ENCODE measurements around the gene RPS6KC1. TPM values are rescaled to one million over a fixed set of nuclear protein-coding genes. Genes with fewer than 3 reads are reported as not detected.

RPS6KC1 gene
- total and polyA plus RNA-seq, 2 donors (not counting 3 experiments of a cell fraction or from before 2014, with no cell fraction given), result 5.1 to 18.6 TPM

GRCh38 chr1:213034713-213035112 is 16.3 kb upstream of the RPS6KC1 start:
- CTCF ChIA-PET, result no interaction called here
- Histone ChIP-seq H3K79me2 (ENCODE audit: control insufficient read depth, insufficient read depth, low read length) (no peaks in the 10 kb centered on the region), H4K20me1 (replicated peaks; ENCODE audit: control insufficient read depth, extremely low read depth, insufficient read depth, low read length) (no peaks in the 10 kb centered on the region), H3K4me2 (ENCODE audit: insufficient read depth, low read length) (no peak overlapping the region), H3K36me3 (ENCODE audit: control insufficient read depth in 2 of 2, extremely low read depth in 1 of 2, insufficient read depth in 2 of 2, low read length in 2 of 2) (no peaks in the 10 kb centered on the region), H3K4me1 (ENCODE audit: control insufficient read depth, extremely low read depth, insufficient read depth, low read length) (no peaks in the 10 kb centered on the region), H3K9me3 (replicated peaks; ENCODE audit: control insufficient read depth, insufficient read depth, low read length) (no peaks in the 10 kb centered on the region), H3K27ac (ENCODE audit: insufficient read depth, low read depth, low read length) (no peak overlapping the region), H3K4me3 (replicated peaks in 1 of 3; ENCODE audit: insufficient read depth in 1 of 3, low read depth in 1 of 3, low read length in 3 of 3) (no peak overlapping the region), H2AFZ (ENCODE audit: low read depth, low read length) (no peak overlapping the region), H3K9ac (replicated peaks; ENCODE audit: extremely low read depth, insufficient read depth, low read length) (no peak overlapping the region), H3K9me1 (replicated peaks; ENCODE audit: control insufficient read depth, extremely low read depth, insufficient read depth, low read length) (no peaks in the 10 kb centered on the region), H3K27me3 (ENCODE audit: control insufficient read depth in 2 of 2, insufficient read depth in 2 of 2, low read length in 2 of 2) (peaks cover 4 to 6% of the 10 kb centered on the region in 2 experiments)
- dilution Hi-C loops (cut with MboI; ENCODE audit: extremely low pct_ligation_motif_present, low sequenced_read_pairs) (no loop called here), intact Hi-C loops (cut with micrococcal nuclease) (no loop called here)
- TF ChIP-seq POLR2AphosphoS5 (IDR thresholded peaks at IDR 0.05; ENCODE audit: insufficient read depth, low read depth, low read length) (no peak), GATA2 (IDR thresholded peaks at IDR 0.05; ENCODE audit: insufficient read depth, insufficient read length, low read depth, low read length) (no peak), MYC (IDR thresholded peaks at IDR 0.05; ENCODE audit: low read depth, low read length) (no peak), FOS (IDR thresholded peaks at IDR 0.05; ENCODE audit: borderline replicate concordance, insufficient read depth, low read length) (no peak), POLR2A (IDR thresholded peaks at IDR 0.05; ENCODE audit: low read depth, low read length) (no peak), JUN (IDR thresholded peaks at IDR 0.05; ENCODE audit: borderline replicate concordance, insufficient read depth, insufficient read length, low read depth) (no peak), EZH2 (IDR thresholded peaks at IDR 0.05; ENCODE audit: borderline replicate concordance, low read depth, low read length, severe bottlenecking) (no peak)
- TF ChIP-seq, protein P1, sequence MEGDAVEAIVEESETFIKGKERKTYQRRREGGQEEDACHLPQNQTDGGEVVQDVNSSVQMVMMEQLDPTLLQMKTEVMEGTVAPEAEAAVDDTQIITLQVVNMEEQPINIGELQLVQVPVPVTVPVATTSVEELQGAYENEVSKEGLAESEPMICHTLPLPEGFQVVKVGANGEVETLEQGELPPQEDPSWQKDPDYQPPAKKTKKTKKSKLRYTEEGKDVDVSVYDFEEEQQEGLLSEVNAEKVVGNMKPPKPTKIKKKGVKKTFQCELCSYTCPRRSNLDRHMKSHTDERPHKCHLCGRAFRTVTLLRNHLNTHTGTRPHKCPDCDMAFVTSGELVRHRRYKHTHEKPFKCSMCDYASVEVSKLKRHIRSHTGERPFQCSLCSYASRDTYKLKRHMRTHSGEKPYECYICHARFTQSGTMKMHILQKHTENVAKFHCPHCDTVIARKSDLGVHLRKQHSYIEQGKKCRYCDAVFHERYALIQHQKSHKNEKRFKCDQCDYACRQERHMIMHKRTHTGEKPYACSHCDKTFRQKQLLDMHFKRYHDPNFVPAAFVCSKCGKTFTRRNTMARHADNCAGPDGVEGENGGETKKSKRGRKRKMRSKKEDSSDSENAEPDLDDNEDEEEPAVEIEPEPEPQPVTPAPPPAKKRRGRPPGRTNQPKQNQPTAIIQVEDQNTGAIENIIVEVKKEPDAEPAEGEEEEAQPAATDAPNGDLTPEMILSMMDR (IDR thresholded peaks at IDR 0.05; ENCODE audit: extremely low read depth in 1 of 2, insufficient read depth in 1 of 2, low read depth in 1 of 2, low read length in 2 of 2), result no peak
- TF ChIP-seq, protein P2, sequence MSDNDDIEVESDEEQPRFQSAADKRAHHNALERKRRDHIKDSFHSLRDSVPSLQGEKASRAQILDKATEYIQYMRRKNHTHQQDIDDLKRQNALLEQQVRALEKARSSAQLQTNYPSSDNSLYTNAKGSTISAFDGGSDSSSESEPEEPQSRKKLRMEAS (IDR thresholded peaks at IDR 0.05; ENCODE audit: insufficient read depth, insufficient read length), result no peak
- no peak for DNase-seq (ENCODE audit: low read depth, low spot score)
- no TSS peak for BruUV-seq (replicated peaks)
- POLR2A ChIA-PET, result no interaction called here
- FAIRE-seq, result no peak

Measured in endothelial cell of umbilical vein (primary cell).